SIG-M5 (cell line): ENCODE data around the gene LRRC8E.
"Not testable (repeated sequence)": the region's sequence is repeated elsewhere in the genome, so short reads cannot be mapped to it uniquely, and the experiment has no call there.

Experiments used
- DNase-seq: peaks from one replicate; lab custom pipeline; 2025; lab: John Stamatoyannopoulos, UW

The LRRC8E gene

GRCh38 chr19:7855426-7856108 is 32.7 kb upstream of the LRRC8E start:
- no peak for DNase-seq

DNA sequence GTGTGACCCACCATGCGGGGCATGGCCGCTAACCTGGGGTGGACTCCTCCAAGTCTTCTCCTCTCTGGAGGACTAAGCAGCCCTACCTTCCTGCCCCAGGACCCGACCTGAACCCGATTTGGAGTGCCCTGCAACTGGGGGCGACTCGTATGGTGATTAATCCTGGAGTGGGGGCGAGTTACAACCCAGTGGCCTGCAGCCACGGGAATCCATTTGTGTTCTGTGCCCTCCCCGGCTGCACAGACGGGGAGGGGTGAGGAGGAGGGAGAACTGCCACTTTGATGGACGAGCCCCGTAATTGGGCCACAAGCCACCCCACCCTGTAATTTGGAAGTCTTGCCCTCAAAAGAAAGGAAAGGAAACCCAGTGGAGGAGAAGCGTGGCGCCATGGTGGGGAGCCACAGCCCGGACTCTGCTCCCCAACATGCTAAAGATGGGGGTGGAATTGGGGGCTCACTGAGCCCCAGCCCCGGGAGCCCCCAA is 32.2 kb upstream of the LRRC8E start:
- DNase-seq = no peak

DNA sequence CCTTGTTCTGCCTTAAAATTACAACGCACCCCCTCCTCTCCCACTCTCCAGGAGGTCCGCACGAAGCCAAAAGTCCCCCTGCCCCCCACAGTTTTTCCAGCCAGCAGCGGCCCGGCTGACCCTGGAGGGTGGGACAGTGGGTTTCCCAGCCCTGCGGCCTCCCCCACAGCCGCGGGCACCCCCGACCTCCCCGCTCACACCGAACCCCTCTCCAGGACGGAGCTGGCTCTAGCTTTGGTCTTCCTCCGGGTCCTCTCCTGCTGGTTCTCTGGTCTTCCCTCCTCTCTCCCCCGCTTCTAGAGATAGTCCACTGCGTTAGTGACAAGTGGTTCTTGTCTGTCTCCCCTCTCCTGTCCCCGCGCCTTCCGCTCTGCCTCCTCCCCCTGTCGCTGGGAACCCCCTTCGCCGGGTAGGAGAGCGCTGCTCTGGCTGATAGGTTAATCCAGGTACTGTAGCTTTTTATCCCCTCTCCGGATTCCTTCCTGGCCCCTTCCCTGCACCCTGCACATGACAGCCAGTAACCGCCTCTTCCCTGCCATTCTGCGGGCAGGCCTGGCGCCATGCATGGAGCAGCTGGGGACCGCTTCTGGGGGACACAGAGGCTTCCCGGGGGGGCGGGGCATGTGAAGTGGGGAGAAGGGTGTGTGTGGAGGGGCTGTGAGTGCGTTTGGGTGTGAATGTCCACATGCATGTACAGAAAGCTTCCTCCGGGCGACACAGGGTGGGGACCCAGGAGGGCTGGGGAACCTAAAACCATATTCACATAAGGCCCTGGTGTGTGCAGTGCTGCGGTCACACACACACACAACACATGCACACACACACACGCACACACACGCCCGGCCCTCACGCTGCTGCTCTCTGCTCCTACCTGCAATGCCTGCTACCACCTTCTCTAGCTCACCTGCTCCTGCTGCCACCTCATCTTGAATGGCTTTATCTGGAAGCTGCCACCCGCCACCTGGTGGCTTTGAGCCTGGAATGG is 31.3 kb upstream of the LRRC8E start:
- no peak for DNase-seq

- no peak for DNase-seq
These were observed 30.6 kb upstream of the LRRC8E start for GRCh38 chr19:7857727-7858108.

GRCh38 chr19:7858109-7858770 is 30.1 kb upstream of the LRRC8E start:
- no peak for DNase-seq

DNA sequence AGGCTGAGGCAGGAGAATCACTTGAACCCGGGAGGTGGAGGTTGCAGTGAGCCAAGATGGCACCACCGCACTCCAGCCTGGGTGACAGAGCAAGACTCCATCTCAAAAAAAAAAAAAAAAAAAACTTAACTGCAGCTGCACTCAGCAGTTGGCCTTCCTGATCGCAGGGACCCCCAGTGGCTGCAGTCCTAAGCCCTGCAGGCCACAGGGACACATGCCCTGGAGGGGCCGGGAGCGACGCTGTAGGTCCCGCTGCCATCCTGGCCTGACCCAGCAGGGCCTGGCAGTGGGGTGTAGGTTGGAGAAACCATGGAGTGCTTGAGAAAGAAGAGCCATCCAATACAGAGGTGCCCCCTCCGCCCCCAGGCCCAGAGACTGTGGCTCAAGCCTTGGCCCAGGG is 29.2 kb upstream of the LRRC8E start:
- DNase-seq = not testable (repeated sequence)

DNA sequence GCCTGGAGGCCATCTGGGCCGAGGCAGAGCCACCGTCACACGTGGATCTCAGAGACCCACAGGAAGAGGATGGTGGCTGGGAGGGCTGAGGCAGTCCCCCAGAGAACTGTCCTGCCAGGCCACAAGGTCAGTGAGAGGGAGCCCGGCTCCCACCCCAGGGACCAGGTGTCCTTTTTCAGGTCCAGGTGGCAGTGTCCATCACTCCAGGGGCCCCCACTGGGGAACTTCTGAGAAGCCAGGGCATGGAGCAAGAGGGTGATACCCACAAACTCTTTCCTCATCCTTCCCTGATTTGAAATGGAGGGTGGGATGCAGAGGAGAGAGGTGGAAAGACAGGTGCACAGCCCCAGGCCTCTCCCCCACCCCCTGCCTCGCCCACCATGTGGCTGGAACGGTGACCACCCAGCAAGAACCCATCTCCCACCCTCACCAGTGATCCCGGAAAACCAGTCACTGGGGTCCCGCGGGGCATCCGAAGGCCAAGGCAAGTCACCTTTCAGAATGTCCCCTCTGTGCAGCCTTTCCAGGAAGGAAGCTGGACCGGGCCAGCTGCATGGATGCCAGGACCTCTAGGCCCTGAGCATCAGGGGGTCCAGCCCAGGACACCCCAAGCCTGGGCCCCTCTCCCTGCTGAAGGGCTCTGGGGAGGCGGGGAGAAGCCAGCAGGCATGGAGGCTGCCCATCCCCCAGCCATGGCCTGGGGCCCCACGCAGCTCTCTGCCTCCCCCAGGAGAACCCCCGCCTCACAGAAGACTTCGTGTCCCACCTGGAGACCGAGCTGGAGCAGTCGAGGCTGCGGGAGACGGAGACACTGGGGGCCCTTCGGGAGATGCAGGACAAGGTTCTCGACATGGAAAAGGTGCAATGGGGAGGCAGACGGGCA is 28.2 kb upstream of the LRRC8E start:
- DNase-seq = no peak

DNA sequence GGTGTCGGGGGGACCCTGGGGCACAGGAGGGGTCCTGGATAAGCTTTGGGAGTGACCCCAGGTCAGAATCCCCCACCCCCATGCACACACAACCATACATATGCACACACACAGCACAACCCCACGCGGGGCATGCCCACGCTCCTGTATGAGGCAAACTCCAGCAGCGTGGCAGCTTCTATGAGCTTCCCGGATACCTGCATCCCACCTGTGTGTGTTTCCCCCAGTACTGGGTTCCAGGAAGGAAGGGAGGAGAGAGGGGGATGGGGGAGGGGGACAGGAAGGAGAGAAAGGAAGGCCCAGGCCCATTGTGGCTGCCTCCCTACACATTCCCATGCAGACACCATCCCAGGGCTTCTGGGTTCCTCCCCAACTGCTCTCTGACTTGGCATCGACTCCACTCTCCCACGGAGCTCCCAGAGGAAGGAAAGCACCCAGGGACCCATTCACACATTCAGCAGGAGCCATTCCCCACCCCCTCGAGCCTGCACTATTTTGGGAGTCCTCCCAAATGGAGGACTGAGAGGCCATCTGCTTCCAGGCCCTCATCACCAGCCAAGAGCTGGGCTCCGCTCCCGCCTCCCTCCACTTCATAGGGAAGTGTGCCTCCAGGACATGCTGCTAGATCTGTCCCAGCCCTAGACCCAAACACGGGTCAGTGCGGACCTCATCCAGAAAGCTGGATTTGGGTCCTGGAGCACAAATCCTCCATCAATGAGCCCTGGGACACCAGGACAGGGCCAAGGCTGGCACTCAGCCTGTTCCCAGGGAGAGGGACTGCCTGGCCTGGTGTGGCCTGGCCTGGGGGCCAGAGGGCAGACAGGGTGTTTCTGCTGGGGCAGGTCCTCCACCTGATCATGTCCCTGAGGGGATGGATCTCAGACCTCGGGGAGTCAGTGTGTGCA is 27.3 kb upstream of the LRRC8E start:
- no peak for DNase-seq

GRCh38 chr19:7861619-7862412 is 26.5 kb upstream of the LRRC8E start:
- no peak for DNase-seq

- no peak for DNase-seq
These were observed 25.8 kb upstream of the LRRC8E start for GRCh38 chr19:7862413-7862951.

DNA sequence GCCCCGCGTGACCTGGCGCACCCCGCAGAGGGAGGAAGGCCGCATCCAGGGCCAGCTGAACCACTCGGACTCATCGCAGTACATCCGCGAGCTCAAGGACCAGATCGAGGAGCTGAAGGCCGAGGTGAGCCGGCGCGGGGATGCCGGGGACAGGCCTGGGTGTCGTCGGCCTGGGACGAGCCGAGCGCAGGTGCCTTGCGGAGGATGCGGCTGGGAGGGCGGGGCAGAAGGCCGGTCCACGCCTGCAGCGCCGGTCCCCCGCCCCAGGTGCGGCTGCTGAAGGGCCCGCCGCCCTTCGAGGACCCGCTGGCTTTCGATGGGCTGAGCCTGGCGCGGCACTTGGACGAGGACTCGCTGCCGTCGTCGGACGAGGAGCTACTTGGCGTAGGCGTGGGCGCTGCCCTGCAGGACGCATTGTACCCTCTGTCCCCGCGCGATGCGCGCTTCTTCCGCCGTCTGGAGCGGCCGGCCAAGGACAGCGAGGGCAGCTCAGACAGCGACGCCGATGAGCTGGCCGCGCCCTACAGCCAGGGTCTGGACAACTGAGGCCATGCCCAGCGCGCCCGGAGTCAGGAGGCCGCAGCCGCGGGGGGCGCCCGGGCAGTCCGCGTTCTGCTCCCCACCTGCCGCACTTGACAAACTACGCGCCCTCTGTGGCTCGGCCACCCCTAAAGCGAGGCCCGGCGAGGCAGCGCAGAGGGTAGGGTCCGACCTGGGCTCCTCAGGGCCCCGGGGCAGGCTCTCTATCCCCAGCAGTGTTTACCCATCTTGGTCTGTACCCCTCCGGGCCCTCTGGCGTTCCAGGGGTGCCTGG is 24.9 kb upstream of the LRRC8E start:
- DNase-seq = no peak

GRCh38 chr19:7863971-7864689 is 24.2 kb upstream of the LRRC8E start:
- no peak for DNase-seq

DNA sequence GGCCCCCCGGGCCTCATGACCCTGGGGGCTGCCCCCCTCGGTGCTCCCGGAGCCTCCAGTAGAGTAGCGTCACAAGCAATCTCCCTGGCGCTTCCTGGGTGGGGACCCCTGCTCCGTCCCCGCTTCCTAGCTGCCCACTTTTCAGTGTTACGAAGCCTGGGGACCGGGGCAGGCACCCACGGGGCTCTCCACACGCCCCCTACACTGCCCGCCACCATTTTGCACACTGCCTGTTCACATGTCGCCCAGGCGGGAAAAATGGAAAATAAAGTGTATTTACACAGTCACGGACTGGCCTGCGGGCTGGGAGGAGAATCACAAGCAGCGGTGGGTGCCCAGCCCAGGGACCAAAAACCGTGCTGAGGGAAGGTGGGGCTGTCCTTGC is 23.6 kb upstream of the LRRC8E start:
- no peak for DNase-seq

DNA sequence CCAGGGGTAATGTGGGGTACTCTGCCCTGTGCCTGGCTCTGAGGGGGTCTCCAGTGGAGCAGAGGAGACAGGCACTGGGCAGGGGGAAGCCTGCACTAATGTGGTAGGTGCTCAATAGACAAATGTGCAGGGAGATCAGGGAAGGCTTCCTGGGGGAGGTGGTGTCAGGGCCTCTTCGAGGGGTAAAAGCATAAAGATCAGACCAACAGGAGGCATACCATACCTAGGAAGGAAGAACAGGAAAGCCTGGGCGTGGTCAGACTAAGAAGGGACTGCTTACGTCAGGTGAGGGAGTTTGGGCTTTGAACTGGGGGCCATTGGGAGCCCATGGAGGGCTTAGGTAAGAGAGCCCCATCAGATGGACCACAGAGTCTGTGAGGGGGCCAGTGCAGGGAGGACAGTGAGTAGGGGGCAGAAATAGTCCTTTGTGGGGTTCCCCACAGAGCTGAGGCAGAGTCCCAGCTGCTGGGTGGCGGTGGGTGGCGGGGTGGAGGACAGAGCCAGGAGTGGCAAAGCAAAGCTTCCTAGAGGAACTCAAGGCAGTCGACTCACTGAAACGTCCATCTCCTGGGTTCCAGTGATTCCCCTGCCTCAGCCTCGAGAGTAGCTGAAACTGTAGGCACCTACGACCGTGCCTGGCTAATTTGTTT is 22.9 kb upstream of the LRRC8E start:
- no peak for DNase-seq

GRCh38 chr19:7866399-7867091 is 21.8 kb upstream of the LRRC8E start:
- no peak for DNase-seq

DNA sequence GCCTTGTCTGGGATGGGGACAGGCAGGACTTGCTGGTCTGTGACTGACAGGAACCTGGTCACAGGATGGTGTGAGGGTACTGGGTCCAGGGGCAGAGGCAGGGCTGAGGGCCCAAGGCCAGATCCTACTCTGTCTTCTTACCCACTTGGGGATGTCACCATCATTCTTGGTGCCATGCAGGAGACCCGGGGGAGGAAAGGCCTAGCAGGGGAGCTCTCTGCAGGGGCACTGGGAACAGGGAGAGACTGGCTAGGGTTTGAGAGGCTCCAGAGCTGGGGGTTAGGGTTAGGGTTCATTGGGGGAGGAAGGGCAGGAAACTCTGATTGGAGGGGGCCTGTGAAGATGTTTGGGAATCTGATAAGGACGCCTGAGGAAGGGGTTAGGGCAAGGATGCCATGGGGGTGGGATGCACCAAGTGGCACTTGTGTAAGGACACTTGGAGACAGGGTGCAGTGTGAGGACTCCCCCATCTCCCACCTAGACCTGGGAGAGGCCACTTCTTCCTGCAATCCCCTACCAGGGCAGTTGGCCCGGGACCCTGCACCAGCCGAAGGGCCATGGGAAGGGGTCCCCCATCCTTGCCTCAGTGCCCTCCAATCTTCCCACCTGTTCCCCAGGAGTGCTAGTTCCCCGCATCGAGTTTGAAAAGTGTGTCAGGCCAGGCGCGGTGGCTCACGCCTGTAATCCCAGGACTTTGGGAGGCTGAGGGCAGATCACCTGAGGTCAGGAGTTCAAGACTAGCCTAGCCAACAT is 21.0 kb upstream of the LRRC8E start:
- no peak for DNase-seq
